Endothelial cell of umbilical vein (primary cell): ENCODE measurements around the gene EFCAB8. TPM values are rescaled to one million over a fixed set of nuclear protein-coding genes. Genes with fewer than 3 reads are reported as not detected.

Experiments
- BruUV-seq: library from RNA; stranded (reverse); fragments of 400-500 nt; replicated peaks from 2 replicates; lab custom pipeline; 2021; lab: Mats Ljungman, UMichigan
- CTCF ChIA-PET: fragments of 300-600, 350-600 bp; sonication (Branson Sonifier 250); formaldehyde crosslinking; loops from one replicate; lab custom pipeline; 2021; ENCODE audit warnings: antibody characterized with exemption, inconsistent platforms; lab: Charles Lee
- POLR2A ChIA-PET: fragments of 300-600, 350-600 bp; sonication (Branson Sonifier 250); formaldehyde crosslinking; loops from one replicate; lab custom pipeline; 2021; ENCODE audit warnings: antibody characterized with exemption, inconsistent platforms; lab: Charles Lee
- DNase-seq: peaks from one replicate; pipeline ENCODE4 v3.0.0-alpha.2; 2011; ENCODE audit warnings: low read depth, low spot score
- FAIRE-seq: peaks from 2 replicates; lab custom pipeline; 2011; peaks lifted over from hg19 to GRCh38; lab: Jason Lieb, UNC
- H2AFZ ChIP-seq: 2 replicates; pipeline ENCODE4 v1.6.0; 2012; ENCODE audit warnings: low read depth, low read length, control low read depth, inconsistent platforms
- H3K27ac ChIP-seq: 2 replicates; pipeline ENCODE4 v1.5.1; 2011; ENCODE audit warnings: low read depth, mild to moderate bottlenecking, control low read depth, low read length, moderate library complexity; ENCODE audit not compliant: insufficient read depth
- H3K27me3 ChIP-seq, 2 experiments: 2 replicates each; pipeline versions ENCODE4 v1.6.0 to v1.6.1; 2011; ENCODE audit warnings: low read length in 2 of 2, mixed read lengths in 1 of 2; ENCODE audit not compliant: control insufficient read depth in 2 of 2, insufficient read depth in 2 of 2
- H3K36me3 ChIP-seq, 2 experiments: 2 replicates in 1 of 2; 3 replicates in 1 of 2; pipeline ENCODE4 v1.5.1; 2011; ENCODE audit warnings: low read length in 2 of 2, mild to moderate bottlenecking in 1 of 2, moderate library complexity in 1 of 2; ENCODE audit not compliant: control insufficient read depth in 2 of 2, insufficient read depth in 2 of 2; ENCODE audit errors: extremely low read depth in 1 of 2
- H3K4me1 ChIP-seq: 3 replicates; pipeline ENCODE4 v1.5.1; 2011; ENCODE audit warnings: mild to moderate bottlenecking, low read length; ENCODE audit not compliant: control insufficient read depth, insufficient read depth; ENCODE audit errors: extremely low read depth
- H3K4me2 ChIP-seq: 2 replicates; pipeline ENCODE4 v1.6.1; 2011; ENCODE audit warnings: low read length, control low read depth, mixed read lengths; ENCODE audit not compliant: insufficient read depth
- H3K4me3 ChIP-seq, 3 experiments: fragments of 200-600 bp in 1 of 3; sonication (generic), shearing (Covaris generic) in 1 of 3; replicated peaks in 1 of 3; 2 replicates each; pipeline ENCODE4 v1.5.1; 2011 to 2016; ENCODE audit warnings: control low read depth in 3 of 3, low read length in 3 of 3, mild to moderate bottlenecking in 2 of 3, inconsistent platforms in 1 of 3, low read depth in 1 of 3, moderate library complexity in 1 of 3; ENCODE audit not compliant: insufficient read depth in 1 of 3
- H3K79me2 ChIP-seq: 2 replicates; pipeline ENCODE4 v1.6.0; 2012; ENCODE audit warnings: low read length, inconsistent platforms; ENCODE audit not compliant: control insufficient read depth, insufficient read depth
- H3K9ac ChIP-seq: replicated peaks from 2 replicates; pipeline ENCODE3; 2011; ENCODE audit warnings: low read length, control low read depth; ENCODE audit not compliant: insufficient read depth; ENCODE audit errors: extremely low read depth
- H3K9me1 ChIP-seq: replicated peaks from 3 replicates; pipeline ENCODE4 v1.6.0; 2011; ENCODE audit warnings: mild to moderate bottlenecking, low read length; ENCODE audit not compliant: control insufficient read depth, insufficient read depth; ENCODE audit errors: extremely low read depth
- H3K9me3 ChIP-seq: replicated peaks from 2 replicates; pipeline ENCODE4 v1.5.1; 2012; ENCODE audit warnings: low read length, inconsistent platforms; ENCODE audit not compliant: control insufficient read depth, insufficient read depth
- H4K20me1 ChIP-seq: replicated peaks from 2 replicates; pipeline ENCODE3; 2011; ENCODE audit warnings: mild to moderate bottlenecking, low read length; ENCODE audit not compliant: control insufficient read depth, insufficient read depth; ENCODE audit errors: extremely low read depth
- EZH2 ChIP-seq: IDR thresholded peaks from 2 replicates; pipeline ENCODE4 v1.6.1; 2012; ENCODE audit warnings: borderline replicate concordance, low read depth, mild to moderate bottlenecking, moderate library complexity, low read length, inconsistent platforms; ENCODE audit not compliant: severe bottlenecking
- FOS ChIP-seq: IDR thresholded peaks from 2 replicates; pipeline ENCODE4 v1.6.1; 2011; ENCODE audit warnings: mild to moderate bottlenecking, low read length, moderate library complexity, borderline replicate concordance; ENCODE audit not compliant: insufficient read depth
- GATA2 ChIP-seq: IDR thresholded peaks from 2 replicates; pipeline ENCODE4 v1.7.0; 2011; ENCODE audit warnings: low read depth, mild to moderate bottlenecking, moderate library complexity, mixed read lengths, low read length; ENCODE audit not compliant: insufficient read length, insufficient read depth
- JUN ChIP-seq: IDR thresholded peaks from 2 replicates; pipeline ENCODE4 v1.6.1; 2011; ENCODE audit warnings: borderline replicate concordance, low read depth; ENCODE audit not compliant: insufficient read length, insufficient read depth
- MAX ChIP-seq: IDR thresholded peaks from 2 replicates; pipeline ENCODE4 v1.6.1; 2011; ENCODE audit not compliant: insufficient read depth, insufficient read length
- MYC ChIP-seq: IDR thresholded peaks from one replicate; pipeline ENCODE4 v1.6.1; 2011; ENCODE audit warnings: mild to moderate bottlenecking, low read depth, low read length
- POLR2A ChIP-seq: IDR thresholded peaks from 2 replicates; pipeline ENCODE4 v1.6.1; 2012; ENCODE audit warnings: low read depth, mild to moderate bottlenecking, control low read depth, low read length
- POLR2AphosphoS5 ChIP-seq: IDR thresholded peaks from 2 replicates; pipeline ENCODE4 v1.6.1; 2012; ENCODE audit warnings: low read depth, mild to moderate bottlenecking, control low read depth, low read length, moderate library complexity; ENCODE audit not compliant: insufficient read depth
- dilution Hi-C: fragments of 300-500 bp; cut with MboI; formaldehyde crosslinking; loops from one replicate; pipeline ENCODE4 v1.15.0; 2019; ENCODE audit warnings: low sequenced_read_pairs; ENCODE audit not compliant: extremely low pct_ligation_motif_present
- intact Hi-C: fragments of 100-400 bp; cut with micrococcal nuclease; formaldehyde crosslinking; loops from one replicate; pipeline ENCODE4 v1.10.0; 2022
- polyA plus RNA-seq, 4 experiments: library from polyadenylated mRNA; depleted of rRNA in 3 of 4; stranded (reverse) in 3 of 4; unstranded in 1 of 4; fragments of >200 nt; gene quantifications; 2 replicates each; pipeline versions ENCODE4 v1.2.1 to v1.2.3, GENCODE V29; 2011 to 2012; ENCODE audit warnings: missing spikeins in 1 of 4
- total RNA-seq: library from RNA; stranded (reverse); gene quantifications from 2 replicates; pipeline ENCODE4 v1.2.3, GENCODE V29; 2021
- TF ChIP-seq, protein P1 (sequence below), 2 donors: IDR thresholded peaks; 1 replicate in 1 of 2; 2 replicates in 1 of 2; pipeline ENCODE4 v1.5.1; 2011; ENCODE audit warnings: low read length in 2 of 2, mild to moderate bottlenecking in 2 of 2, moderate library complexity in 2 of 2, control low read depth in 1 of 2, inconsistent platforms in 1 of 2, low read depth in 1 of 2; ENCODE audit not compliant: insufficient read depth in 1 of 2; ENCODE audit errors: extremely low read depth in 1 of 2

EFCAB8 gene
- total and polyA plus RNA-seq, 2 donors (not counting 3 experiments of a cell fraction or from before 2014, with no cell fraction given), result 0.01 to 0.31 TPM

DNA sequence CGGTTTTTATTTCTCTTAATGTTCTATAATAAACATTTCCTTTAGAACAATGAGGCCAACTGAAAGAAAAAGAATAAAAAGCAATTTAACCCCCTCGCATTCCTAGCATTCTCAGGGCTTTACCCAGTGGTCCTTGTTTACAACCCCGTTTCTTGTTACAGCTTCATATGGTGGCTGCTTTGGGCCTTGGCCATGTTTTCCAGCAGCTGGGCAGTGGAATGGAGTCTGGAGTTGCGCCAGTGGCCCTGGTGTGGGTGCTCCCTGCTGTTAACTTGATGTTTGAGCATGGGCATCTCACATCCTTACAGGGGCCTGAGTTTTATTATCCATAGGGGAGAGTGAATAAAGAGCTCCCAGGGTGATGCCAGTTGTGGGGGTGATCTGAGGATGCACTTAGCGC, 18.8 kb downstream of the EFCAB8 start:
- no peak overlapping the region for H2AFZ ChIP-seq
- no peaks in the 10 kb centered on the region for H3K79me2 ChIP-seq
- H3K4me3 ChIP-seq, result no peak overlapping the region
- TF ChIP-seq JUN (no peak), MYC (no peak), GATA2 (no peak), EZH2 (no peak), POLR2AphosphoS5 (no peak), FOS (no peak), MAX (no peak), POLR2A (no peak)
- TF ChIP-seq, protein P1, sequence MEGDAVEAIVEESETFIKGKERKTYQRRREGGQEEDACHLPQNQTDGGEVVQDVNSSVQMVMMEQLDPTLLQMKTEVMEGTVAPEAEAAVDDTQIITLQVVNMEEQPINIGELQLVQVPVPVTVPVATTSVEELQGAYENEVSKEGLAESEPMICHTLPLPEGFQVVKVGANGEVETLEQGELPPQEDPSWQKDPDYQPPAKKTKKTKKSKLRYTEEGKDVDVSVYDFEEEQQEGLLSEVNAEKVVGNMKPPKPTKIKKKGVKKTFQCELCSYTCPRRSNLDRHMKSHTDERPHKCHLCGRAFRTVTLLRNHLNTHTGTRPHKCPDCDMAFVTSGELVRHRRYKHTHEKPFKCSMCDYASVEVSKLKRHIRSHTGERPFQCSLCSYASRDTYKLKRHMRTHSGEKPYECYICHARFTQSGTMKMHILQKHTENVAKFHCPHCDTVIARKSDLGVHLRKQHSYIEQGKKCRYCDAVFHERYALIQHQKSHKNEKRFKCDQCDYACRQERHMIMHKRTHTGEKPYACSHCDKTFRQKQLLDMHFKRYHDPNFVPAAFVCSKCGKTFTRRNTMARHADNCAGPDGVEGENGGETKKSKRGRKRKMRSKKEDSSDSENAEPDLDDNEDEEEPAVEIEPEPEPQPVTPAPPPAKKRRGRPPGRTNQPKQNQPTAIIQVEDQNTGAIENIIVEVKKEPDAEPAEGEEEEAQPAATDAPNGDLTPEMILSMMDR (IDR thresholded peaks at IDR 0.05; ENCODE audit: extremely low read depth in 1 of 2, insufficient read depth in 1 of 2, low read depth in 1 of 2, low read length in 2 of 2), result no peak
- no peak overlapping the region for H3K27ac ChIP-seq
- no peaks in the 10 kb centered on the region for H3K9me3 ChIP-seq
- POLR2A ChIA-PET, result no interaction called here
- no peak for FAIRE-seq
- no peaks in the 10 kb centered on the region for H3K9me1 ChIP-seq
- BruUV-seq, result no TSS peak
- no peaks in the 10 kb centered on the region for H3K4me1 ChIP-seq
- no peaks in the 10 kb centered on the region for H3K36me3 ChIP-seq
- no peaks in the 10 kb centered on the region for H4K20me1 ChIP-seq
- dilution Hi-C loops (no loop called here), intact Hi-C loops (no loop called here)
- H3K9ac ChIP-seq, result no peak overlapping the region
- H3K4me2 ChIP-seq, result no peak overlapping the region
- peak; percentile 59 for DNase-seq
- no peaks in the 10 kb centered on the region for H3K27me3 ChIP-seq
- CTCF ChIA-PET, result no interaction called here
